Ectodermal cell (in vitro differentiated cells): ENCODE measurements around the gene TRIO.

Source experiments
- H3K27ac ChIP-seq: 2 replicates; pipeline ENCODE4 v1.7.0; 2013; ENCODE audit warnings: mild to moderate bottlenecking, low read depth, low read length; ENCODE audit not compliant: insufficient read depth, poor library complexity, severe bottlenecking
- H3K27me3 ChIP-seq: 2 replicates; pipeline ENCODE4 v1.7.0; 2013; ENCODE audit warnings: mild to moderate bottlenecking, low read length; ENCODE audit not compliant: insufficient read depth, control insufficient read depth, poor library complexity, severe bottlenecking
- H3K36me3 ChIP-seq: one replicate; pipeline ENCODE4 v1.7.0; 2013; ENCODE audit warnings: low read length; ENCODE audit not compliant: control insufficient read depth, insufficient read depth
- H3K4me1 ChIP-seq: one replicate; pipeline ENCODE4 v1.7.0; 2013; ENCODE audit warnings: low read length; ENCODE audit not compliant: control insufficient read depth, insufficient read depth
- H3K4me3 ChIP-seq: 2 replicates; pipeline ENCODE4 v1.7.0; 2013; ENCODE audit warnings: low read depth, low read length, control low read depth; ENCODE audit not compliant: insufficient read depth
- H3K9me3 ChIP-seq: 2 replicates; pipeline ENCODE4 v1.7.0; 2013; ENCODE audit warnings: mild to moderate bottlenecking, low read length, moderate library complexity; ENCODE audit not compliant: control insufficient read depth
- WGBS, 2 experiments: methylation state at CpG; one replicate each; pipeline ENCODE4 v1.1.7; 2013; ENCODE audit warnings: missing lambda C conversion rate in 2 of 2; 5-methylcytosine and 5-hydroxymethylcytosine counted together

The TRIO gene

GRCh38 chr5:14185326-14186058 is 42.4 kb downstream of the TRIO start:
- 74 to 81% methylated on average over 7 of the region's 7 CpGs for WGBS, 2 experiments
- Histone ChIP-seq H3K9me3 (no peaks in the 10 kb centered on the region), H3K4me3 (no peak overlapping the region), H3K27ac (no peak overlapping the region), H3K36me3 (no peaks in the 10 kb centered on the region), H3K4me1 (peaks cover 9% of the 10 kb centered on the region), H3K27me3 (no peaks in the 10 kb centered on the region)

DNA sequence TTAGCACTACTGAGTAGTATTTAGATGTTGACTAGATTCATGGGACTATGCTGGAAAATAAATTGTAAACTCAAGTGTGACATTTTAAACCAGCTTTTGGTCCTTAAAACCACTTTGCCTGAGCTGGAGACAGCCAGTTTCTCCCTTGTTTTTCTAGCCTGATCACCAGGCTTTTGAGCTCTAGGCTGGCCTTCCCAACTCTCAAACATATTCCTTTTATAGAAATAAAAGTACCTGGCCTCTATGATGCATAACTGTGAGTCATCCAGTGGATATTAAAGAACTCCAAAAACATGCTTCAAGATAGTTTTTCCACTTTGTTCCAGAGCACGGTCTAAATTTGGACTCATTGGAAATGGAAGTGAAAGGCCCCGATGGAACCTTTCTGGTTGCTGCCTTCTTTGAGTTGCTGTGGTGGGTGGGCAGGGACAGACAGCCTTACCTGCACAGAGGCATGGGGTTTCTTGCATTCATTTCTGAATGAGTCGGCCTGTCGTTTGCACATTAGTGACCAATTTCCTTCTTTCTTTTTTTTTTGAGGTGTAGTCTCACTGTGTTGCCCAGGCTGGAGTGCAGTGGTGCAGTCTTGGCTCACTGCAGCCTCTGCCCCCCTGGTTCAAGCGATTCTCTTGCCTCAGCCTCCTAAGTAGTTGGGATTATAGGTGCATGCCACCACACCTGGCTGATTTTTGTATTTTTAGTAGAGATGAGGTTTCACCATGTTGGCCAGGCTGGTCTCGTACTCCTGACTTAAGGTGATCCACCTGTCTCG is 43.1 kb downstream of the TRIO start:
- H3K4me1 ChIP-seq: peaks cover 9% of the 10 kb centered on the region
- no peaks in the 10 kb centered on the region for H3K36me3 ChIP-seq
- WGBS, 2 experiments: 90 to 93% methylated on average over 7 of the region's 7 CpGs
- no peak overlapping the region for H3K27ac ChIP-seq
- H3K4me3 ChIP-seq: no peak overlapping the region
- no peaks in the 10 kb centered on the region for H3K27me3 ChIP-seq
- H3K9me3 ChIP-seq: no peaks in the 10 kb centered on the region

- H3K27ac ChIP-seq: no peak overlapping the region
- no peaks in the 10 kb centered on the region for H3K36me3 ChIP-seq
- H3K4me1 ChIP-seq: peaks cover 9% of the 10 kb centered on the region
- H3K4me3 ChIP-seq: no peak overlapping the region
- H3K9me3 ChIP-seq: no peaks in the 10 kb centered on the region
- 87 to 90% methylated on average over 2 to 3 of the region's 3 CpGs for WGBS, 2 experiments
- no peaks in the 10 kb centered on the region for H3K27me3 ChIP-seq
Observed at GRCh38 chr5:14187157-14187556, 44.0 kb downstream of the TRIO start.

GRCh38 chr5:14187660-14188059 is 44.5 kb downstream of the TRIO start:
- peaks cover 9% of the 10 kb centered on the region for H3K4me1 ChIP-seq

GRCh38 chr5:14188778-14189177 is 45.6 kb downstream of the TRIO start:
- H3K4me1 ChIP-seq: no peaks in the 10 kb centered on the region
- H3K27ac ChIP-seq: no peak overlapping the region
- WGBS, 2 experiments: 89 to 92% methylated on average over 2 to 4 of the region's 4 CpGs
- H3K9me3 ChIP-seq: no peaks in the 10 kb centered on the region
- H3K4me3 ChIP-seq: no peak overlapping the region
- H3K27me3 ChIP-seq: no peaks in the 10 kb centered on the region
- H3K36me3 ChIP-seq: no peaks in the 10 kb centered on the region

More at GRCh38 chr5:14187660-14188059, 44.5 kb downstream of the TRIO start:
- Histone ChIP-seq H3K36me3 (no peaks in the 10 kb centered on the region), H3K9me3 (no peaks in the 10 kb centered on the region), H3K4me3 (no peak overlapping the region), H3K27ac (no peak overlapping the region), H3K27me3 (no peaks in the 10 kb centered on the region)
- 86 to 90% methylated on average over 5 of the region's 5 CpGs for WGBS, 2 experiments

- Histone ChIP-seq H3K4me1 (no peaks in the 10 kb centered on the region), H3K27me3 (no peaks in the 10 kb centered on the region), H3K36me3 (no peaks in the 10 kb centered on the region), H3K27ac (no peak overlapping the region), H3K4me3 (no peak overlapping the region), H3K9me3 (no peaks in the 10 kb centered on the region)
- WGBS, 2 experiments: 92 to 95% methylated on average over 4 of the region's 4 CpGs
Observed at GRCh38 chr5:14189680-14190079, 46.5 kb downstream of the TRIO start.

DNA sequence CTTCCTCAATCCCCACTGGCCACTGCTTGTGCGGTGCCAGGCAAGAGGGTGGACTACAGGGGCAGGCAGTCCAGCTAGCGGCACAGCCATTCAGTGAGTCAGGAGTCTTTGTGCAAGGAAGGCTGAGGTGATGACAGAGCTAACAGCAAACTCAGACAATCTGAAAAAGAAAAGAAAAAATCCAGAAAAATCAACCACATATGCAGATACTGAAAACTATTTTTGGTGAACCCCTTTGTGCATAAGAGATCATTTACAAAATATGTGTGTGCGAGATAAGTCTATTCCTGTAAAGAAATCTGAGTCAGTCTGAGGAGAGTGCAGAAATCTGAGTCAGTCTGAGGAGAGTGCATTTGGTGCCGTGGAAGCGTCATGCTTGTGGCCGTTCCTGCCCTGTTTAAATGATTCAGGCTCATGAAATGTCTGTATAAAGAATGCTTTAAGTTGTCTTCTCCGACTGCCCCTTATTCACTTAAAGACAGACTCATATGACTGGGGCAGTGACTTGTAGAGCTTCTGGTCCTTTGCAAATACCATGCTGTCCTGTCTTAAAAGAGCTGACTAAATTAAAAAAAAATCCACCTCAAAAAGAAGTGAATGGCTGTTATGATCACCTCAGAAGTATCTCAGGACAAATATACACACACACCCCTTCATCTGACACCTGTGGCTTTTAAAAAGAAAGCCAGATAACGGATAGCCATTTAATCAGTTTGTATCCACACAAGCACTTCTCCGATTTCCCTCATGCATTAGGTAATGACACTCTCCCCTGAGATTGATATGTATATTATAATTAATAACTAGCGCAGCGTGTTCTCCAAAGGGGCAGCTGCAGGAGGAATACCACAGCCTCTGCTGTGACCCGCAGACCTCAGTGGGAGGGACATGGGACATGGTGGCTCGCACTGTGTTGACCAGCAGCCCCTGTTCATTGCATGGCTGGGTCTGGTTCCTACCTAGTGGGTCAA is 47.3 kb downstream of the TRIO start:
- 93% methylated on average over 12 to 13 of the region's 13 CpGs for WGBS, 2 experiments
- Histone ChIP-seq H3K36me3 (no peaks in the 10 kb centered on the region), H3K27ac (no peak overlapping the region), H3K27me3 (no peaks in the 10 kb centered on the region), H3K4me1 (no peaks in the 10 kb centered on the region), H3K4me3 (no peak overlapping the region), H3K9me3 (no peaks in the 10 kb centered on the region)

DNA sequence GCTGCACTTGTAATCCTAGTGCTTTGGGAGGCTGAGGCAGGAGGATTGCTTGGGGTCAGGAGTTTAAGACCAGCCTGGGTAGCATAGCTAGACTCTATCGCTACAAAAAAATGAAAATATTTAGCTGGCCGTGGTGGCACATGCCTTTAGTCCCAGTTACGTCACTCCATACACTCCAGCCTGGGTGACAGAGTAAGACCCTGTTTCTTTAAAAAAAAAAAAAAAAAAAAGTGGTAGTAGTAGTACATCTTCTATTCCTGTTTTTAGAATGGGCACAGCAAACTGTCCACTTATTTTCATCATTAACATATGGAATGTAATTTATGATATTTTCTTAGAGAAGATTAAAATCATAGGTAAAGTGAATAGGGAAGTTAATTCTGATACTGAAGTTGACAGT is 48.2 kb downstream of the TRIO start:
- Histone ChIP-seq H3K36me3 (no peaks in the 10 kb centered on the region), H3K4me1 (no peaks in the 10 kb centered on the region), H3K27me3 (no peaks in the 10 kb centered on the region), H3K27ac (no peak overlapping the region), H3K9me3 (no peaks in the 10 kb centered on the region), H3K4me3 (no peak overlapping the region)
- 89 to 98% methylated on average over 2 to 3 of the region's 3 CpGs for WGBS, 2 experiments

DNA sequence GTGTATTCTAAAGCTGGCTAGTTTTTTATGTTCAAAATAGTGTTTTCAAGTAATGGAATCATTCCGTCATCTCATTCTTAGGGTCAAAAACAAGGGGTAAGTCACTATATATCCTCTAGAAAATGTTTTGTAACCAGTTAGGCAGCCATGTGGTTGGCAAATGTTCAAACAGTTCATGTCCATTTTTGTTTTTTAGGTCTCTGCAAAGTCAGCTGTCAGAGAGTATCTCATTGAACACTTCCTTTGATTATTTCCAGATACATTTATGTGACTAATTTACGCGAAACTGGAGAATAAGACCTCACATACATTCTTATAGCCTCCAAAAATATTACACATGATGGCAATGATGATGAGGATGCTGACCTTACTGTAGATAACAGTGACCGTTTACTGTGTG is 50.4 kb downstream of the TRIO start:
- Histone ChIP-seq H3K27me3 (no peaks in the 10 kb centered on the region), H3K4me1 (no peaks in the 10 kb centered on the region), H3K4me3 (no peak overlapping the region), H3K27ac (no peak overlapping the region), H3K36me3 (no peaks in the 10 kb centered on the region), H3K9me3 (no peaks in the 10 kb centered on the region)
- 94 to 99% methylated on average over 4 of the region's 4 CpGs for WGBS, 2 experiments

DNA sequence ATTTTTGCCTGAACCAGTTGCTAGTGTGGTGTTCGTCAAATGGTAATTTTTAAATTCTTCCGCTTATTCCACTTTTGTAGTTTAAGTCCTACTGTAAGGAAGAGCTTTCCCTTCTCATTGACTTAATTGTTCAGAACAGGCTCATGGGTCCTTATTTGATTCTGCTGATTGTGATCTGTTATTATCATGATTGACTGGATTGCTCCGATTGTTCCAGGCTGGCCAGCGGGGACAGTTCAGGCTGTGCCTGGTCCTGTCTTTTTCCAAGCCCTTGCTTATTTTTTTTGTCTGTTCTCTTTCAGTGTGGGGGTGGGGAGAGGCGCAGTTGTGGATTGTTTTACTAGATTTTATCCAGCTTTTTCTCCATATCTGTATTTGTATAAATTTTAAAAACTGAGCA is 52.4 kb downstream of the TRIO start:
- no peaks in the 10 kb centered on the region for H3K9me3 ChIP-seq
- no peaks in the 10 kb centered on the region for H3K36me3 ChIP-seq
- H3K27me3 ChIP-seq: no peaks in the 10 kb centered on the region
- no peak overlapping the region for H3K4me3 ChIP-seq
- H3K27ac ChIP-seq: no peak overlapping the region
- no peaks in the 10 kb centered on the region for H3K4me1 ChIP-seq
- 98 to 100% methylated on average over 4 of the region's 5 CpGs for WGBS, 2 experiments
